C4-2B (cell line): ENCODE results near the gene NHERF1.

Experiments
- ZFX ChIP-seq: fragments of 450-650 bp; IDR thresholded peaks from 2 replicates; pipeline ENCODE4 v1.6.1; 2017
- TF ChIP-seq, protein P1 (sequence below): fragments of 450-650 bp; conservative IDR thresholded peaks from 2 replicates; pipeline ENCODE4 v1.5.1; 2017; ENCODE audit warnings: mild to moderate bottlenecking

- TF ChIP-seq, protein P1, sequence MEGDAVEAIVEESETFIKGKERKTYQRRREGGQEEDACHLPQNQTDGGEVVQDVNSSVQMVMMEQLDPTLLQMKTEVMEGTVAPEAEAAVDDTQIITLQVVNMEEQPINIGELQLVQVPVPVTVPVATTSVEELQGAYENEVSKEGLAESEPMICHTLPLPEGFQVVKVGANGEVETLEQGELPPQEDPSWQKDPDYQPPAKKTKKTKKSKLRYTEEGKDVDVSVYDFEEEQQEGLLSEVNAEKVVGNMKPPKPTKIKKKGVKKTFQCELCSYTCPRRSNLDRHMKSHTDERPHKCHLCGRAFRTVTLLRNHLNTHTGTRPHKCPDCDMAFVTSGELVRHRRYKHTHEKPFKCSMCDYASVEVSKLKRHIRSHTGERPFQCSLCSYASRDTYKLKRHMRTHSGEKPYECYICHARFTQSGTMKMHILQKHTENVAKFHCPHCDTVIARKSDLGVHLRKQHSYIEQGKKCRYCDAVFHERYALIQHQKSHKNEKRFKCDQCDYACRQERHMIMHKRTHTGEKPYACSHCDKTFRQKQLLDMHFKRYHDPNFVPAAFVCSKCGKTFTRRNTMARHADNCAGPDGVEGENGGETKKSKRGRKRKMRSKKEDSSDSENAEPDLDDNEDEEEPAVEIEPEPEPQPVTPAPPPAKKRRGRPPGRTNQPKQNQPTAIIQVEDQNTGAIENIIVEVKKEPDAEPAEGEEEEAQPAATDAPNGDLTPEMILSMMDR = no peak
- TF ChIP-seq ZFX = no peak
These were observed 43.9 kb upstream of the NHERF1 start for GRCh38 chr17:74704544-74704943.
